BLaER1 treated with 17β-estradiol and CSF1 and Interleukin-3, amounts not matched to agents 10 nM and 100 nM (cell line): ENCODE data around the gene CTNNA3.

Experiments used
- H3K27ac ChIP-seq, 11 experiments: shearing (Covaris generic); formaldehyde crosslinking; 2 replicates each; pipeline ENCODE4 v1.8.1; 2022
- H3K27me3 ChIP-seq, 11 experiments: shearing (Covaris generic); formaldehyde crosslinking; 2 replicates each; pipeline ENCODE4 v1.8.1; 2022
- H3K36me3 ChIP-seq, 11 experiments: shearing (Covaris generic); formaldehyde crosslinking; 2 replicates each; pipeline ENCODE4 v1.8.1; 2022
- H3K4me1 ChIP-seq, 10 experiments: shearing (Covaris generic); formaldehyde crosslinking; 2 replicates each; pipeline ENCODE4 v1.8.1; 2022
- H3K4me2 ChIP-seq, 11 experiments: shearing (Covaris generic); formaldehyde crosslinking; 2 replicates each; pipeline ENCODE4 v1.8.1; 2022
- H3K4me3 ChIP-seq, 10 experiments: shearing (Covaris generic); formaldehyde crosslinking; 2 replicates each; pipeline ENCODE4 v1.8.1; 2022
- H3K9ac ChIP-seq, 11 experiments: shearing (Covaris generic); formaldehyde crosslinking; 2 replicates each; pipeline ENCODE4 v1.8.1; 2022
- H3K9me3 ChIP-seq, 11 experiments: shearing (Covaris generic); formaldehyde crosslinking; replicated peaks in 1 of 11; 2 replicates each; pipeline ENCODE4 v1.8.1; 2022
- H4K20me1 ChIP-seq, 11 experiments: shearing (Covaris generic); formaldehyde crosslinking; 2 replicates each; pipeline ENCODE4 v1.8.1; 2022
- Cebpa-rat ChIP-seq, 11 experiments: shearing (Covaris generic); IDR thresholded peaks; 2 replicates each; pipeline ENCODE4 v1.8.1; 2022

CTNNA3 gene

GRCh38 chr10:66695046-66695445 lies 1000.9 kb downstream of the CTNNA3 start:
- no peak overlapping the region for H3K4me3 ChIP-seq
- peaks cover 0 to 10% (median 5%) of the 10 kb centered on the region in 11 experiments; a peak in 12 of 22 replicates for H3K9me3 ChIP-seq
- H3K9ac ChIP-seq, result no peak overlapping the region
- no peaks in the 10 kb centered on the region for H3K27me3 ChIP-seq
- H3K4me2 ChIP-seq, result no peak overlapping the region
- no peaks in the 10 kb centered on the region for H4K20me1 ChIP-seq
- H3K4me1 ChIP-seq, result no peaks in the 10 kb centered on the region
- TF ChIP-seq Cebpa-rat (IDR thresholded peaks at IDR 0.05), result no peak
- no peak overlapping the region for H3K27ac ChIP-seq
- no peaks in the 10 kb centered on the region for H3K36me3 ChIP-seq

- no peak for TF ChIP-seq Cebpa-rat (IDR thresholded peaks at IDR 0.05)
- Histone ChIP-seq H3K4me2 (no peak overlapping the region), H3K27me3 (no peaks in the 10 kb centered on the region), H3K9ac (no peak overlapping the region), H3K27ac (no peak overlapping the region), H3K4me1 (no peaks in the 10 kb centered on the region), H3K9me3 (no peaks in the 10 kb centered on the region), H3K4me3 (no peak overlapping the region), H4K20me1 (no peaks in the 10 kb centered on the region), H3K36me3 (no peaks in the 10 kb centered on the region)
These were observed 1011.4 kb downstream of the CTNNA3 start for GRCh38 chr10:66684581-66684980.

DNA sequence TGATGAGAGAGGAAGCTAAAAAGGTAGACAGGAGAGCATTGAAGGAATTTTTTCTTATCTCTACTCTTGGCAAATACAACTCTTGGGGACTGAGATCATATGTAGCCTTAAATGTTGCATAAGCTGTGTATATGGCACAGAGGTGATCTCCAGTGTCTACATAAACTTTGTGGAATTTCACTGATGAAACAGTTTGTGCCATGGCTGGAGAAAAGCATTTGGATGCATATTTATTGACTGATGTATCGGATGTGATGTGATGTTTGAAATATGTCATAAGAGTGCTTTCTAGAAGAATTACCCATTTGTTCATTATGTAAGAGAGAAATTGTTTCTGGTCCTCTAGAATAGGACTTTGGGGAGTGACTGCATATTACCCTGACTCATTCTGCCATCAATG lies 1015.1 kb downstream of the CTNNA3 start:
- Histone ChIP-seq H3K9ac (no peak overlapping the region), H3K4me2 (no peak overlapping the region), H3K27me3 (no peaks in the 10 kb centered on the region), H4K20me1 (no peaks in the 10 kb centered on the region), H3K27ac (no peak overlapping the region), H3K4me1 (no peaks in the 10 kb centered on the region), H3K36me3 (no peaks in the 10 kb centered on the region), H3K4me3 (no peak overlapping the region), H3K9me3 (no peaks in the 10 kb centered on the region)
- no peak for TF ChIP-seq Cebpa-rat (IDR thresholded peaks at IDR 0.05)

DNA sequence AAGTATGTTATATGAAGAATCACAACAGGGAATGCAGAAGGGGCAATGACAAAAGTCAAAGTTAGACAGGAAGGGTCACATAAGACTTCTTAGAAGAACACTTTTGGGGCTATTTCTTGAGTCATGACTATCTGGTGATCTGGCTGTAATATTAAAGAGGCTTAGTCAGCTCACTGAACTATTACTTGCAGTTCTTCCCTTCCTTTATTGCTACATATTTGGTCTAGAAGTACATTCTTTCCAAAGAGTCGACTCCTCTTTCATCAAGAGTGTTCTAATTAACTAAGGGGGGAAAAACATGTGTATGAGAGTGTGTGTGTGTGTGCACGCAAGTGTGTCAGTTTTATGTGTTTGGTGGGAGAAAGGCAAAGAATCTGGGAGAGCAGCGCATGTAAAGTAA lies 1017.5 kb downstream of the CTNNA3 start:
- H3K9me3 ChIP-seq, result no peaks in the 10 kb centered on the region
- H3K4me1 ChIP-seq, result no peaks in the 10 kb centered on the region
- H3K9ac ChIP-seq, result no peak overlapping the region
- H3K27me3 ChIP-seq, result no peaks in the 10 kb centered on the region
- no peak overlapping the region for H3K27ac ChIP-seq
- no peak overlapping the region for H3K4me3 ChIP-seq
- no peaks in the 10 kb centered on the region for H3K36me3 ChIP-seq
- no peak for TF ChIP-seq Cebpa-rat (IDR thresholded peaks at IDR 0.05)
- H4K20me1 ChIP-seq, result no peaks in the 10 kb centered on the region
- H3K4me2 ChIP-seq, result no peak overlapping the region

- no peak for TF ChIP-seq Cebpa-rat (IDR thresholded peaks at IDR 0.05)
- no peaks in the 10 kb centered on the region for H4K20me1 ChIP-seq
- H3K27ac ChIP-seq, result no peak overlapping the region
These were observed 1022.9 kb downstream of the CTNNA3 start for GRCh38 chr10:66673071-66673470.

GRCh38 chr10:66671562-66671961 lies 1024.4 kb downstream of the CTNNA3 start:
- no peaks in the 10 kb centered on the region for H3K4me1 ChIP-seq
- H3K9me3 ChIP-seq, result no peaks in the 10 kb centered on the region
- no peak overlapping the region for H3K9ac ChIP-seq
- no peak overlapping the region for H3K27ac ChIP-seq
- H3K4me3 ChIP-seq, result no peak overlapping the region
- no peaks in the 10 kb centered on the region for H3K27me3 ChIP-seq
- H4K20me1 ChIP-seq, result no peaks in the 10 kb centered on the region
- no peaks in the 10 kb centered on the region for H3K36me3 ChIP-seq
- H3K4me2 ChIP-seq, result no peak overlapping the region
- TF ChIP-seq Cebpa-rat (IDR thresholded peaks at IDR 0.05), result no peak

More at GRCh38 chr10:66673071-66673470, 1022.9 kb downstream of the CTNNA3 start:
- no peaks in the 10 kb centered on the region for H3K36me3 ChIP-seq
- no peaks in the 10 kb centered on the region for H3K9me3 ChIP-seq
- H3K4me3 ChIP-seq, result no peak overlapping the region
- H3K4me1 ChIP-seq, result no peaks in the 10 kb centered on the region
- no peaks in the 10 kb centered on the region for H3K27me3 ChIP-seq
- no peak overlapping the region for H3K4me2 ChIP-seq
- no peak overlapping the region for H3K9ac ChIP-seq

GRCh38 chr10:66671064-66671463 lies 1024.9 kb downstream of the CTNNA3 start:
- TF ChIP-seq Cebpa-rat (IDR thresholded peaks at IDR 0.05), result no peak
- H3K4me1 ChIP-seq, result no peaks in the 10 kb centered on the region

GRCh38 chr10:66656499-66656898 lies 1039.5 kb downstream of the CTNNA3 start:
- TF ChIP-seq Cebpa-rat (IDR thresholded peaks at IDR 0.05), result no peak
- H3K27ac ChIP-seq, result no peak overlapping the region
- no peak overlapping the region for H3K9ac ChIP-seq
- H4K20me1 ChIP-seq, result no peaks in the 10 kb centered on the region
- no peak overlapping the region for H3K4me3 ChIP-seq
- H3K4me2 ChIP-seq, result no peak overlapping the region
- no peaks in the 10 kb centered on the region for H3K27me3 ChIP-seq
- no peaks in the 10 kb centered on the region for H3K36me3 ChIP-seq
- peaks cover 4 to 21% (median 14%) of the 10 kb centered on the region in 11 experiments; a peak in 20 of 22 replicates for H3K9me3 ChIP-seq
- H3K4me1 ChIP-seq, result no peaks in the 10 kb centered on the region

More at GRCh38 chr10:66671064-66671463, 1024.9 kb downstream of the CTNNA3 start:
- Histone ChIP-seq H3K4me3 (no peak overlapping the region), H3K4me2 (no peak overlapping the region), H3K36me3 (no peaks in the 10 kb centered on the region), H3K9me3 (no peaks in the 10 kb centered on the region), H3K9ac (no peak overlapping the region), H3K27me3 (no peaks in the 10 kb centered on the region), H4K20me1 (no peaks in the 10 kb centered on the region), H3K27ac (no peak overlapping the region)

- Histone ChIP-seq H3K4me3 (no peak overlapping the region), H3K4me2 (no peak overlapping the region), H3K9me3 (peaks cover 14 to 30% (median 24%) of the 10 kb centered on the region in 11 experiments; a peak in 20 of 22 replicates), H3K27ac (no peak overlapping the region), H3K4me1 (no peaks in the 10 kb centered on the region), H4K20me1 (no peaks in the 10 kb centered on the region), H3K27me3 (no peaks in the 10 kb centered on the region), H3K9ac (no peak overlapping the region), H3K36me3 (no peaks in the 10 kb centered on the region)
- no peak for TF ChIP-seq Cebpa-rat (IDR thresholded peaks at IDR 0.05)
These were observed 1041.1 kb downstream of the CTNNA3 start for GRCh38 chr10:66654861-66655260.

- H3K9ac ChIP-seq, result no peak overlapping the region
- H3K27me3 ChIP-seq, result no peaks in the 10 kb centered on the region
- no peaks in the 10 kb centered on the region for H4K20me1 ChIP-seq
- no peak for TF ChIP-seq Cebpa-rat (IDR thresholded peaks at IDR 0.05)
- peaks cover 14 to 30% (median 24%) of the 10 kb centered on the region in 11 experiments; a peak in 20 of 22 replicates for H3K9me3 ChIP-seq
- H3K4me1 ChIP-seq, result no peaks in the 10 kb centered on the region
- no peaks in the 10 kb centered on the region for H3K36me3 ChIP-seq
- H3K27ac ChIP-seq, result no peak overlapping the region
- no peak overlapping the region for H3K4me2 ChIP-seq
- no peak overlapping the region for H3K4me3 ChIP-seq
These were observed 1044.5 kb downstream of the CTNNA3 start for GRCh38 chr10:66651308-66652082.
